Coronary artery (tissue), 2 donors: ENCODE results near the gene SUCLG2.

ENCODE experiments used
- DNase-seq: peaks from one replicate; pipeline ENCODE4 v3.0.0-alpha.2; 2017; ENCODE audit warnings: low spot score
- H3K27ac ChIP-seq, 2 donors: fragments of 200-600 bp; sonication (generic); one replicate each; pipeline ENCODE4 v1.5.1; 2016 to 2019
- H3K4me3 ChIP-seq: fragments of 200-600 bp; sonication (generic); 2 replicates; pipeline ENCODE4 v1.5.1; 2016; ENCODE audit warnings: mild to moderate bottlenecking, moderate library complexity
- CTCF ChIP-seq: fragments of 200-600 bp; sonication (generic); IDR thresholded peaks from one replicate; pipeline ENCODE4 v1.5.1; 2019; ENCODE audit warnings: antibody characterized with exemption

Gene SUCLG2

DNA sequence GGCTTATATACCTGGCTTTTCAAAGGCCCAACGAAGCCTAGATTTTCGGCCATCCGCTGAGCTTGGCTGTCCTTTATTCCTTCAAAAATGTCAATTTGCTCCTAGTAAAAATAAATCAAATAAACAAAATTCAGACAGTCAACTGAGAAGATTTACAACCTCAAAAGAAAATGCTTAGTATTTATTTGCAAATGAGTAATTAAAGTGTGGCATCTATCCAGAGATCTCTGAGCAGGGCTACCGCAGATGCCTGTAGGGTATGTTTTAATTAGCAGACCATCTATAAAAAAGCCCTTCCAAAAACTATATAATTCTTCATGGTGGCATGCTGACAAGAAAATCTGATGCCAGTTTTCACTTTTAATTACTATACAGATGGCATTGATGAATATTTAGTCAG, 136.2 kb downstream of the SUCLG2 start:
- DNase-seq, result no peak
- no peak overlapping the region for H3K4me3 ChIP-seq
- no peak for TF ChIP-seq CTCF

GRCh38 chr3:67517781-67518180, 136.6 kb downstream of the SUCLG2 start:
- Histone ChIP-seq H3K27ac (no peak overlapping the region), H3K4me3 (no peak overlapping the region)
- no peak for DNase-seq
- TF ChIP-seq CTCF, result no peak

More for the DNA sequence above, 136.2 kb downstream of the SUCLG2 start:
- no peak overlapping the region for H3K27ac ChIP-seq

DNA sequence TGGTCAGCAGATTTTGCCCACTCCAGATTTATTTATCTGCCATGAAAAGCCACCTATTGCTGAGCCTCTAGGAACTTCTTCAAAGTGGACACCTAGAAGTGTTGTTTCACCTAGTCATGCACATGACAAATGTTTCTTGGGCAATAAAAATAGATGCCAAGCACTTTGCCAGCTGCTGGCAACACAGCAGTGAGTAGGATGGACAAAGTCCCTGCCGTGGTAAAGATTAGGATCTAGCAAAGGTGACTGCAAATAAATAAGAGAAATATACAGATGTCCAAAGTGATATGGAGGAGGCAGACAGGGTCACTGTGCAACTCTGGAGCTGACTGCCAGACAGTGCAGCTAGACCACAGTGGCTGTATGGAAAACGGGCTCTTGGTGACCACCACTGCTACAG, 137.9 kb downstream of the SUCLG2 start:
- no peak overlapping the region for H3K4me3 ChIP-seq
- H3K27ac ChIP-seq, result no peak overlapping the region
- TF ChIP-seq CTCF, result no peak
- no peak for DNase-seq

DNA sequence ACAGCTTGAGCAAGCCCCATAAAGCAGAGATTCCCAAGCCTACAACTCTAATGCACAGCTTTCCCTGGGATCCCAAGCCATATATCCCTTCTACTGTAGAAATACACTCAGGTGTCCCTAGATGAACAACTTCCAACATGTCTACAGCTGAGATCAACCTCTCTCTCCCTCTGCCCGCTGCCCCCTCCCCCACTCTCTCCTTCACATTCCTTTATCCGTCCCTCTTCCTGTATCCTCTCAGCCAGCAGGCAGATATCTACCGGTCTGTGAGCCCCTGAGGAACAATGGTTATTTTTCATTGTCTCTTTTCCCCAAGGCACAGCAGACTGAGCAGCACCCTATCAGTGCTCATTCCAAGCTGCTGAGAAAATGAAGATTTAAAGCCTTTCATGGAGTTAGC, 138.6 kb downstream of the SUCLG2 start:
- no peak overlapping the region for H3K4me3 ChIP-seq
- DNase-seq, result no peak
- no peak for TF ChIP-seq CTCF

GRCh38 chr3:67509471-67510075, 144.8 kb downstream of the SUCLG2 start:
- DNase-seq, result no peak
- Histone ChIP-seq H3K27ac (no peak overlapping the region), H3K4me3 (no peak overlapping the region)
- no peak for TF ChIP-seq CTCF

More for the DNA sequence above, 138.6 kb downstream of the SUCLG2 start:
- no peak overlapping the region for H3K27ac ChIP-seq

DNA sequence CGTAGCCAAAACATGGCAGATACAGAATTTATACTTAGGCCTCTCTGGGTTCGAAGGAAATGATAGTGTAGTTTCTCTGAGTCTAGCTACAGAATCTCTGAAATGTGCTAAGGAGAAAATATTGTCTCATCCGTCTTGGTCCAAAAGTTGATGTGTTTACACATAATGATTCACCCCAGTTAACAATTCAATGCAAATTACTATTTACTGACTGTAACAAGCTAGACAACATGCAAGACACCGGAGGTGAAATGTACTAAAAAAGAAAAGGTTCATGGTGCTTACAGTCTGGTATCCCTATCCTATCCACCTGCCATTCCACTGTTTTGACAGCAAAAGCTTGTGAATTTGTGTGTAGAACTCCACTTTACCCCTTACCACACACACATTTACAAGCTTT, 146.8 kb downstream of the SUCLG2 start:
- TF ChIP-seq CTCF, result no peak
- Histone ChIP-seq H3K27ac (no peak overlapping the region), H3K4me3 (no peak overlapping the region)
- no peak for DNase-seq

DNA sequence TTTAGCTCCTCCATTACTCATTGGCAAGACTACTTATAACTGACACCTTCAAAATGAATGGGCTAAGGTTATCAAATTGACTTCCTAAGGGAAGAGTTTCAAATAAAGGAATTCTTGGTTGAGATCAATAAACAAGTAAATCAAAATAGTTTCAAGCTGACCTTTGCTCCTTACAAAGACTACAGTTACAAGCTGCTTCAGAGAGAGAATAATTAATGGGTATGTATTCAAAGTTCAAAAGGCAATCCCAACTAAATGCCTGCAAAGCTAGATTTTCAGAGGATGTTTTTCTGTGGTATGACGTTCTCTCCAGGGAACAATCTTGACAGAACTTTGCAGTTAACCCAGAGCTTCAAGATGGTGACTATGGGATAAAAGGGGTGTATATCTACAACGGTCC, 153.7 kb downstream of the SUCLG2 start:
- Histone ChIP-seq H3K4me3 (no peak overlapping the region), H3K27ac (no peak overlapping the region)
- no peak for TF ChIP-seq CTCF
- no peak for DNase-seq
